ENCODE data around the gene POLRMT. TPM values are rescaled to one million over a fixed set of nuclear protein-coding genes. Genes with fewer than 3 reads are reported as not detected.

Gene POLRMT
- polyA plus RNA-seq, 1 donor = 36.1 TPM

DNA sequence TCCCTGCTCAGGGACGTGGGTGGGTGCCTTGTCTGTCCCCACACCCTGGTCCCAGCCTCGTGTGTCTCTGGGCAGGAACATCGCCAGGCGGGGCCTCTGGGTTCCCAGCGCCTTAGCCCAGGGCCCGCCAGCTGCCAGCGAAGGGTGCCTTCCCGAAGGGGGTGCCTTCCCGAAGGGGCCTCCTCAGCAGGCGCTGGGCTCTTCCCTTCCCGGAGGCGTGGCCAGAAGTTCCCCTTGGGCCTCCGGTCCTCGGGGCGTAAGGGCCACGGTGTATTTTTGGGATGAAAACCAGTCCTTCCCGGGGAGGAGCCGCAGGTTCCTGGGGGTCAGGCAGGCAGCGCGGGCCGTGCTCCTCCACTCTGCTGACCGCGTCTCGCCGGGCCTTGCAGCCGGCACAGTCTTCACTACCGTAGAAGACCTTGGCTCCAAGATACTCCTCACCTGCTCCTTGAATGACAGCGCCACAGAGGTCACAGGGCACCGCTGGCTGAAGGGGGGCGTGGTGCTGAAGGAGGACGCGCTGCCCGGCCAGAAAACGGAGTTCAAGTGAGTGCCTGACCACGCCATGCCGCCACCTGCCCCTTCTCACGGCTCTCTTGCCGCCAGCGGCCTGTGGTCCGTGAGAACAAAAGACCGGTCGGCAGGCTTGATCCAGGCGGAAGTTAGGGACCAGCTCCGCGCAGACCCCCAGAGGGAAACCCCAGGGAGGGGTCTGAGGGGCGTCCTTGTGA, 54.1 kb downstream of the POLRMT start:
- no peak for DNase-seq (ENCODE audit: low read depth)

DNA sequence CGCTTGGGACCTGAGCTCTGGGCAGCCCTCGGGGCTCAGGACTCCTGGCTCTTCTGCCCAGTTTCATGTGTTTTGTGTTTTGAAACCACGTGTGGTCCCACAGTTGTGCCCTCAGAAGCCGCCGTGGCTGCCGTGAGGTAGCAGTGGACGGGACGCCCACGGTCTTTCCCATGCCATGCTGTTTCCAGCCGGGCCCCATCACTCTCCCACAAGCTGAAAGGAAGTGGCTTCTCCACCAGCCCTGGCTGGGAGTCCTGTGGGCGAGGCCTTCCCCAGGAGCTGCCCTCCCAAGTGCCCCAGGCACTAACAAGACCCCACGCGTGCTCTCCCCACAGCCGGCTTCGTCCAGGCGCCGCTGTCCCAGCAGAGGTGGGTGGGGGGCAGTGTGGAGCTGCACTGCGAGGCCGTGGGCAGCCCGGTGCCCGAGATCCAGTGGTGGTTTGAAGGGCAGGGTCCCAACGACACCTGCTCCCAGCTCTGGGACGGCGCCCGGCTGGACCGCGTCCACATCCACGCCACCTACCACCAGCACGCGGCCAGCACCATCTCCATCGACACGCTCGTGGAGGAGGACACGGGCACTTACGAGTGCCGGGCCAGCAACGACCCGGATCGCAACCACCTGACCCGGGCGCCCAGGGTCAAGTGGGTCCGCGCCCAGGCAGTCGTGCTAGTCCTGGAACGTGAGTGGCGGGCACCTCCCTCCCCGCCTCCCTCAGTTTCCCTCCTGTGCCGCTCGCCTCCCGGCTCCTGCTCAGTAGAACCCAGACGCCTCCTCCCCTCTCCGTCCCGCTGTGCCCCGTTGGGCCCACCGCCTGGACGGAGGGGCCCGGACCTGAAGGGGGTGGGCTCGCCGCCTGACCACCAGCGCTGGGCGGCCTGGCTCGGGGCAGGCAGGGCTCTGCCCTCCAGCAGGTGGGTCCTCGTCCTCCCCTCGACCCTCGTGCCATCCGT, 55.6 kb downstream of the POLRMT start:
- DNase-seq (ENCODE audit: low read depth) = no peak

DNA sequence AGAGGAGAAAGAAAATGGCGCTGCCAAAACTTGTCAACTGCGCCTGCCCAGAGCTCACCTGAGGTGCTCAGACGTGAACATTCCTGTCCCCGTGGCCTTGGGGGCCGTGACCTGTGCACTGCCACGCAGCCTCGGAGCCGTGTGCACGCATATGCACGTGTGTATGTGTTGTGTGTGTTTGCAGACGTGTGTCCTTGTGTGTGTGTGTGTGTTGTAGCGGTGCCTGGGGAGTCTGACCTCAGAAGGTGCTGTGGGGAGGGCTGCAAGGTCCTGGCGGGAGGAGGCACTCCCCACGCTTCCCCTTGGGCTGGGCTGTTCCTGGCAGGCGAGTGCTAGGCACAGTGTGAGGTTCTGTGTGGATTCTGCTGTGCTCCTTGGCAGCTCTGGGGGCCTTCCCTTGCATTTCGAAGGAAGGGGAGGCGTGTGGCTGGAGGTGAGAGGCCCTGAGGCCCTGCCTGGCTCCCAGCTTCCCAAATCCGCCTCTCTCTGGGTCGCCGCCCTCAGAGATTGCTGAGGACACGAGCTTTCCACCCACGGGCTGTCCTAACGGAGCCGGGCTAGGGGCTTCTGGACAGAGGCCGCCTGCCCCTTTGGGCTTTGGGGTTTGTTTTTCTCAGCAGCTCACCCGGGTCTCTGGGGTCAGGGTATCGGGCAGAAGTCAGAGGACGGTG, 56.4 kb downstream of the POLRMT start:
- DNase-seq (ENCODE audit: low read depth) = no peak

DNA sequence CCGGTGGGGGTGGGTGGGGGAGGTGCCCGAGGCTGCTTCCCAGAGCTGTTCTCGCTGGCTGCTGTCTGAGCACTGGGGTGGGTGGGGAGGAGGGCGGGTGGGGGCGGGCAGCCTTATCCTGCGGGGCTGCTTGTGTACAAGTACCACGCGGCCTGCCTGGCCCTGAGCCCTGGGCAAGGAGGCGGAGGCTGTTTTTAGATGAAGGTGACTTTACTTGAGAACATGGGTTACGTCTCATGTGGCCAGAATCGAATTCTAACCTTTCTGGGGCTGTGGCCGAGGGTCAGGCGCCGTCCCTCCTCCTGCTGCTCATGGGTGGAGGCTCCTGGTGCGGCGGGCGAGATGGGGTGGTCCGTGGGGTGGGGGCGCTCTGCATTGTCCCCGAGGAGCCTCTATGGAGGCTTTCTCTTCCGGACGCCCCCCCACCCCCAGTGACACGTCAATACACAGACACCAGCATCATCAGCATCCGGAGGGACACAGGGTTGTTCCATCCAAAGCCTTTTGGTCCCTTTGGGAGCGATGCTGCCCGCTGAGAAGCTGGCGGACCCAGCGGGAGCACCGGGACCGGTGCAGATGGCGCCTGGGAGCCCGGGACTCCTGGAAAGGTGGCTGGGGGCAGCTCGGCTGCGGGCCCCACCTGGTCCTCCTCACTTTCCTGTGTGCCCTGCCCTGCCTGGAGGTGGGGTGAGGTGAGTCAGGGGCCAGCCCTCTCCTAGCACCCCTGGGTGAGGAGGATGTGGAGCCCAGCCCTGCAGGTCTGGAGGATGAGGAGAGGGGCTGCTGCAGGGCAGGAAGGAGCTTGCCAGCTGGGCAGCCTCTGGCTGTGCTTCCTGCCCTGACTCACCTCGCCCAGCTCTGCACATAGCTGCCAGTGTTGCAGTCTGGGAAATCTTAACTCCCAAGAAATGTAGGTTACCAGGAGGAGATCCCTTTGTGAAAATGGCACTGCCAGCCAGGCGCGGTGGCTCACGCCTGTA, 57.5 kb downstream of the POLRMT start:
- no peak for DNase-seq (ENCODE audit: low read depth)

DNA sequence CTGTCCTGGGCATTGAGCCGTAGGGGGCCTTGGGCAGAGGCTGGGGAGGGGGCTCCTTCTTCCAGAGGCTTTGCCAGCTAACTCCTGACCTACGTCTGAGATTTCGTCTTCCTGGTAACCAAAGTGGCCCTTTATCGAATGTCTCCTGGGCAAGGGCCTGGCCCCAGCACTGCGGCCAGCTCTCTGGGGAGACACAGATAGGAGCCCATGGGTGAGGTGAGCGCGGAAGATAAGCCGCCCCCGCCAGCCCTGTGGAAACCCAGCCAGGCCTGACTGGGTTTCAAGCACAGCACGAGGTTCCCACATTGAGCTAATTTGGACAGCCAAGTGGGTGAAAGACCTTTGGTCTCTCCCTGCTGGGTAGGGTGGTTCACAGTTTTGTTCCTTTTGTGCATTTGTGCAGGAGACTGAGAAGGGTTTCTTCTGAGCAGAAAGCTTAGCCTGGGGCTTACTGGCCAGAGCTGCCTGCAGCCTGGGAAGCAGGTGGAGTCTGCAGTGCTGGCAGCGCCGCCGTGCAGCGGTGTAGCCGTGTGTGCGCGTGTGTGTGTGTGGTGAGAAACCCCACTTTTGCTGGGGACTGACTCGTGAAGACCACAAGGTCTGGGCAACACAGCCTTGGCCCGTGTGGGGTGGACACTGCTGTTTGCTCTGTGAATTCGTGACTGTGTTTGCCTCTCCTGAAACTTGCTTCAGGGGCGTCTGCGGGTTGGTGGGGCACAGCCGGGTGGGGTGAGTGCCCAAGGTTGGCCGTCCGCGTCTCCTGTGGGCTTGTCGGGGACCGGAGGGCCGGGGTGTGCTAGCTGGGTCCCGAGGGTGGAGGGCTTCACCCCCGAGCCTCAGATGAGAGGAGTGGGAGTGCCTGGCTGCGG, 58.4 kb downstream of the POLRMT start:
- DNase-seq (ENCODE audit: low read depth) = no peak

DNA sequence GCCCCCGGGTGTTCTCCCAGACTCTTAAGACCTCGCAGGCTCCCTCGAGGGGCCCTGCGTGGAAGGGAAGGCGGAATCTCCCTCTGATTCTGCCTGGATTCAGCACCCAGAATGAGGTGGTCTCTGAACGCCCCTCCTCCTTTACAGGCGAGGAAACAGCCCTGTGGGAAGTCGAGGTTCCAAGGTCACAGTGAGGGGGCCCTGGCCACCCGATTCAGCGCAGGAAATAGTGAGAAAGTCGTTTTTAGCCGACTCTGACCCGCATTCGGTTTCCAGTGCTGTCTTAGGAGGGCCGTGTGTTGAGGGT, 59.9 kb downstream of the POLRMT start:
- DNase-seq (ENCODE audit: low read depth) = no peak

DNA sequence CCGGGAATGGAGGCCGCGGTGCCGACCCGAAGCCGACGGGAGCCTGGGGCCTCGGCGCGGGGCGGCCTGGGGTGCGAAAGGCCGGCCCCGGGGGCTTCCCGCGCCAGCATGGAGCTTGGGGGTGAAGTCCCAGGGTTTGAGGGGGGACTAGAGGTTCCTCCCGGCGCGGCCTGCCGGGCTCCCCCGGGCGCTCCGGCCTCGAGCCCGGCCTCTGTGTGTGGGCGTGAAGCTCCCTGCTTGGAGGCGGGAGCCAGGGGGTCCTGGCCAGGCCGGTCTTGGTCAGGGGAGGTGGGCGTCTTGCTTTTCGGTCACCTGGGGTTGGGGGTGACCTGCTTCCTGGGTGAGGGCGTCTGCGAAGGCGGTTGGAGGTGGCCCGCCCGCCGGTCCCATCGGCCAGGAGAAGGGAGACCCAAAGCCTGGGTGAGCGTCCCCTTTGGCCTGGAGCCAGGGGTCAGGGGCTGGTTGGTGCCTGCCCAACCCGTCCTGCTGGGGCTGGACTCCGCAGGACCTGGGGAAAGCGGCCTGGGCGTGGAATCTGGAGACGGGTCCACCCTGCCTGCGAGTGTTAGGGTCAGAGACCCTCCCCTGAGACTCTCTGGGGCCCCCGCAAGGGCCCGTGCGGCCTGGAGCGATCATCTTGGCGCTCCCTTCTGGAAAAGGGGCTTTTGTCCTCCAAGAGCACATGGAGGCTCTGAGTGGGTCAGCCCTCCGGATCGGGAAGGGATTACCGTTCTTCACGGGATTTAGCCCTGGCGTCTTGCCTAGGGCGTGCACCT, 60.4 kb downstream of the POLRMT start:
- no peak for DNase-seq (ENCODE audit: low read depth)

DNA sequence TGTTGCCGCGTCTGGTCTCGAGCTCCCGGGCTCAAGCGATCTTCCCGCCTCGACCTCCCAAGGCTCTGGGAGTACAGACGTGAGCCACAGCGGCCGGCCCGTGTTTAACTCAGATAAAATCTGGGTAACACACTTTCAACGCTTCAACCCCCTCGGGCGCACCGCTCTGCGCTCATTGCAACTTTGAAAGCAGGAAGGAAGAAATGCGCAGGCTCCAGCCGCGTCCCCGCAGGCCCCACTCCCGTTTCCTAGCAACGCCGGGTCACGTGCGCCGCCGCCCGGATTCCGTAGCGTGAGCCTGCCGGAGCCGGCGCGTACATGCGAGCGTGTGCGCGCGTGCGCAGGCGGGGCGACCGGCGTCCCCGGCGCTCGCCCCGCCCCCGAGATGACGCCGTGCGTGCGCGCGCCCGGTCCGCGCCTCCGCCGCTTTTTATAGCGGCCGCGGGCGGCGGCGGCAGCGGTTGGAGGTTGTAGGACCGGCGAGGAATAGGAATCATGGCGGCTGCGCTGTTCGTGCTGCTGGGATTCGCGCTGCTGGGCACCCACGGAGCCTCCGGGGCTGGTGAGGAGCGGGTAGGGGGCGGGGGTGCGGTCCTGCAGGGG, 61.1 kb downstream of the POLRMT start, which contains the start of gene BSG:
TSS of gene BSG (plus strand) at position 457 of the 603 bp plus-strand sequence. CDS start at position 496, 39 bp downstream.
- DNase-seq (ENCODE audit: low read depth) = peak; percentile 91

DNA sequence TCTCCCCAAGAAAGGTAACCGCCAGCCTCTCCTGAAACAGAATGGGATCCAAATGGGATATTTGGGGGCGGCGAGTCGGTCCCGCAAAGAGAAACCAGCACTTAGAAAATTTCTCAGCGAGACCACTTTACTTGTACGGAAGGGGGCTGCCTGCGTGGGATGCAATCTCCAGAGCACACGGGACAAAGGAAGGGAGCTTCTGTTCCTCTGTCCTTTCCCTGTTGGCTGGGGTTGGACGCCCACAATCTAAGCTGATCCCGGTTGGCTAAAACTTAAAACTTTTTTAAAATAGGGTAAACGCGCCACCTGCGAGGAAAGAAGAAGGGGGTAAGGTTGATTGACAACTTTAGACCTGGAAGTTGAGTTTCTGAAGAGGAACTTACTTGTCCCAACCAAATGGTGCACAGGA, 61.8 kb downstream of the POLRMT start:
- DNase-seq (ENCODE audit: low read depth) = no peak

DNA sequence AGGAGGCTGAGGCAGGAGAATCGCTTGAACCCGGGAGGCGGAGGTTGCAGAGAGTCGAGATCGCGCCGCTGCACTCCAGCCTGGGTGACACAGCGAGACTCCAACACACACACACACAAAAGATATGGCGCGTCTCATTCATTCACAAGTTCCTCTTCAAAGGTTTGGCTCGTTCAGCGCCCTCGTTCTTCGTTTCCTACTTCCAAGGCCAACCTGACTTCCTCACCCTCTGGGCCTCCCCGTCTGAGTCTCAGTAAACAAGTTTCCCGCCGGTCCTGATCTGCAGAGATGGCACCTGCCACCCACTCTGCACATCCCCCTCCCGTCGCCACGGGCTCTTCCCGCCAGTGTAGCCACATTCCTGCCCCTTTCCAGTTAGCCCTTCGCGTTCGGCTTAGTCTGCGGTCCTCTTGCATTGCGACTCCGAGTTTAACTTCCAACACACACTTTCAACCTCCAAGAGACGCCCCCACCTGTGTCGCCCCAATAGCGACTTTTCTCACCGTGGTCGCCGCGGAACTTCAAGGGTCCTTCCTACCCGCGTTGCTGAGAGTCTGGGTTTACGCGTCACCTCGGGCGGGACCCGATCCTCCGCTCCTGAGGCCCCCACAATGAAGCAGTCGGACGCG, 62.3 kb downstream of the POLRMT start:
- no peak for DNase-seq (ENCODE audit: low read depth)

DNA sequence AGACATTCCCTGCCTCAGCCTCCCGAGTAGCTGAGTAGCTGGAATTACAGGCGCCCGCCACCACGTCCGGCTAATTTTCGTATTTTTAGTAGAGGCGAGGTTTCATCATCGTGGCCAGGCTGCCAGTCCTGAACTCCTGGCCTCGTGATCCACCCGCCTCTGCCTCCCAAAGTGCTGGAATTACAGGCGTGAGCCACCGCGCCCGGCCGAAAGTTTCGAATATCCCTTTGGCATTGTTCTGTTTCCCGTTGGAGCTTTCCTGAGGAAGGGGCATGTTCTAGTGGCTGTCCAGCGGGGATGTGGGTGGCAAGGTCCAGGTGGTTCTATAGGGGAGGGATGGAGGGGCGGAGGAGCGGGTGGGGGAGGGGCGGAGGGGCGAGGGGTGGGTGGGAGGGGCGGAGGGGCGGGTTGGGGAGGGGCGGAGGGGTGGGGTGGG, 63.1 kb downstream of the POLRMT start:
- DNase-seq (ENCODE audit: low read depth) = no peak

DNA sequence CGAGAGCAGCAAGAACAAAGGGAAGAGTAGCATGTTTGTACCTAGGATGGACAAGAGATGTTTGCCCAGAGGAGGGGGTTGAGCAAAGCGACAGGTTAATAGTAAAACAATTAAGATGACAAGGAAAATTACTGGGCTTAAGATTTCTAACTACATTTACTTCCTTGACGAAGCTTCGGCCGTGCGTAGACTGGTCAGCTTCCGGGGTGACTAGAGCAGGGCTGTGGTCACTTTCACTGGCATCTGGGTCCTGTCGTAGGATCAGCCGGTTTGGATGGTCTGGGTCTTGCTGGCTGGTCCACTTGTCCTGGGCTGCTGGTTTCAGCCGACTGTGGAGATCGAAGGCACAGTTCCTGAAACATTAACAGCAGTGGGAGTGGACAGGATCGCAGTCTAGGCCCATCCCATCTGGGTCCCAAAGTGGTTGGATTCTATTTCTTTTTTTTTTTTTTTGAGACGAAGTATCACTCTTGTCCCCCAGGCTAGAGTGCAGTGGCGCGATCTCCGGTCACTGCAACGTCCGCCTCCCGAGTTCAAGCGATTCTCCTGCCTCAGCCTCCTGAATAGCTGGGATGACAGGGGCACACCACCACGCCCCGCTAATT, 65.9 kb downstream of the POLRMT start:
- DNase-seq (ENCODE audit: low read depth) = no peak

Other genes with a start within 250 kb of the POLRMT start
- gene C2CD4C, start 224.4 kb downstream of the POLRMT start, polyA plus RNA-seq (ENCODE audit: insufficient read length) = 0.92 TPM
- gene SHC2, start 172.5 kb downstream of the POLRMT start, polyA plus RNA-seq (ENCODE audit: insufficient read length) = 32.9 TPM
- 7.4 TPM for gene MADCAM1, start 137.1 kb downstream of the POLRMT start, polyA plus RNA-seq (ENCODE audit: insufficient read length)
- gene TPGS1, start 126.0 kb downstream of the POLRMT start, polyA plus RNA-seq (ENCODE audit: insufficient read length) = 8.9 TPM
- gene CDC34, start 101.8 kb downstream of the POLRMT start, polyA plus RNA-seq (ENCODE audit: insufficient read length) = 69.0 TPM
- 0.49 TPM for gene GZMM, start 89.5 kb downstream of the POLRMT start, polyA plus RNA-seq (ENCODE audit: insufficient read length)
- gene BSG, start 60.9 kb downstream of the POLRMT start, polyA plus RNA-seq (ENCODE audit: insufficient read length) = 210 TPM
- 0.32 TPM for gene HCN2, start 43.7 kb downstream of the POLRMT start, polyA plus RNA-seq (ENCODE audit: insufficient read length)
- 0.20 TPM for gene FGF22, start 6.3 kb upstream of the POLRMT start, polyA plus RNA-seq (ENCODE audit: insufficient read length)
- 27.6 TPM for gene RNF126, start 29.7 kb upstream of the POLRMT start, polyA plus RNA-seq (ENCODE audit: insufficient read length)
- gene FSTL3, start 42.9 kb upstream of the POLRMT start, polyA plus RNA-seq (ENCODE audit: insufficient read length) = 17.8 TPM
- 0.44 TPM for gene PRSS57, start 61.9 kb upstream of the POLRMT start, polyA plus RNA-seq (ENCODE audit: insufficient read length)
- 36.5 TPM for gene PALM, start 75.4 kb upstream of the POLRMT start, polyA plus RNA-seq (ENCODE audit: insufficient read length)
- 0.19 TPM for gene MISP, start 117.6 kb upstream of the POLRMT start, polyA plus RNA-seq (ENCODE audit: insufficient read length)
- 101 TPM for gene PTBP1, start 163.9 kb upstream of the POLRMT start, polyA plus RNA-seq (ENCODE audit: insufficient read length)
- gene PLPPR3, start 188.4 kb upstream of the POLRMT start, polyA plus RNA-seq (ENCODE audit: insufficient read length) = 0.52 TPM
- gene AZU1, start 194.3 kb upstream of the POLRMT start, polyA plus RNA-seq (ENCODE audit: insufficient read length) = 1.7 TPM
- gene PRTN3, start 207.5 kb upstream of the POLRMT start, polyA plus RNA-seq (ENCODE audit: insufficient read length) = 2.6 TPM
- gene ELANE, start 218.8 kb upstream of the POLRMT start, polyA plus RNA-seq (ENCODE audit: insufficient read length) = 0.40 TPM
- gene CFD, start 226.1 kb upstream of the POLRMT start, polyA plus RNA-seq (ENCODE audit: insufficient read length) = 1.4 TPM